H1 (cell line): ENCODE results near the gene IDE.
"Not testable (repeated sequence)": the region's sequence is repeated elsewhere in the genome, so short reads cannot be mapped to it uniquely, and the experiment has no call there.

ENCODE experiments used
- ATF2 ChIP-seq: IDR thresholded peaks from 2 replicates; pipeline ENCODE4 v1.6.1; 2012; ENCODE audit warnings: low read length, inconsistent platforms
- CTCF ChIP-seq, 3 experiments: IDR thresholded peaks; 1 replicate in 2 of 3; 2 replicates in 1 of 3; pipeline versions ENCODE4 v1.5.1 to v1.6.1; 2011; ENCODE audit warnings: low read length in 3 of 3, mild to moderate bottlenecking in 3 of 3, inconsistent platforms in 2 of 3, low read depth in 1 of 3, moderate library complexity in 1 of 3; ENCODE audit not compliant: insufficient read depth in 1 of 3; ENCODE audit errors: control extremely low read depth in 1 of 3
- HDAC6 ChIP-seq: IDR thresholded peaks from one replicate; pipeline ENCODE4 v1.7.1; 2012; ENCODE audit warnings: low read depth, mild to moderate bottlenecking, inconsistent platforms, low read length, moderate library complexity
- MAFK ChIP-seq: IDR thresholded peaks from 2 replicates; pipeline ENCODE4 v1.6.1; 2012; ENCODE audit warnings: low read depth, mild to moderate bottlenecking, improper control_type of control experiment, low read length
- POLR2A ChIP-seq, 2 experiments: IDR thresholded peaks; 1 replicate in 1 of 2; 2 replicates in 1 of 2; pipeline ENCODE4 v1.6.1; 2011; ENCODE audit warnings: low read depth in 2 of 2, low read length in 2 of 2, mild to moderate bottlenecking in 2 of 2; ENCODE audit errors: control extremely low read depth in 1 of 2
- POU5F1 ChIP-seq: IDR thresholded peaks from 2 replicates; pipeline ENCODE4 v1.6.1; 2011; ENCODE audit warnings: low read depth, mild to moderate bottlenecking, low read length, moderate library complexity
- SIN3A ChIP-seq, 2 experiments: IDR thresholded peaks in 1 of 2; conservative IDR thresholded peaks in 1 of 2; 2 replicates each; pipeline ENCODE4 v1.6.1; 2011 to 2012; ENCODE audit warnings: low read length in 2 of 2, improper control_type of control experiment in 1 of 2, low read depth in 1 of 2, mild to moderate bottlenecking in 1 of 2
- SP2 ChIP-seq: IDR thresholded peaks from 2 replicates; pipeline ENCODE4 v1.6.1; 2012; ENCODE audit warnings: mild to moderate bottlenecking, low read length, inconsistent platforms
- TBP ChIP-seq: IDR thresholded peaks from 2 replicates; pipeline ENCODE4 v1.6.1; 2011; ENCODE audit warnings: low read depth, low read length, improper control_type of control experiment
- YY1 ChIP-seq: IDR thresholded peaks from 2 replicates; pipeline ENCODE4 v1.6.1; 2011; ENCODE audit warnings: low read depth, mild to moderate bottlenecking, low read length

GRCh38 chr10:92582347-92582746 lies 8.5 kb upstream of the IDE start:
- TF ChIP-seq SP2; POLR2A (IDR thresholded peaks at IDR 0.05; ENCODE audit: control extremely low read depth in 1 of 2, low read depth in 2 of 2, low read length in 2 of 2); CTCF (IDR thresholded peaks at IDR 0.05; ENCODE audit: control extremely low read depth in 1 of 3, insufficient read depth in 1 of 3, low read depth in 1 of 3, low read length in 3 of 3); SIN3A (conservative IDR thresholded peaks at IDR 0.05 in 1 of 2, IDR thresholded peaks at IDR 0.05 in 1 of 2; ENCODE audit: low read depth in 1 of 2, low read length in 2 of 2); TBP; YY1; ATF2; POU5F1; HDAC6; MAFK: not testable (repeated sequence)
